Stimulated activated naive CD8-positive, alpha-beta T cell treated with anti-CD3 and anti-CD28 coated beads, Interleukin-15, Interleukin-2, amounts not matched to agents 100 ng/mL and 50 ng/mL, for 24 hours (primary cell): Measurements from ENCODE around the gene LEKR1.
"Not testable (repeated sequence)": the region's sequence is repeated elsewhere in the genome, so short reads cannot be mapped to it uniquely, and the experiment has no call there.

Experiments
- H3K27ac Mint-ChIP-seq: one replicate; pipeline ENCODE4 v1.8.0; 2021; ENCODE audit warnings: mild to moderate bottlenecking, mixed read lengths
- H3K27me3 Mint-ChIP-seq: one replicate; pipeline ENCODE4 v1.8.0; 2021; ENCODE audit warnings: mixed read lengths
- H3K36me3 Mint-ChIP-seq: one replicate; pipeline ENCODE4 v1.8.0; 2021; ENCODE audit warnings: low read depth, mixed read lengths
- H3K4me1 Mint-ChIP-seq: one replicate; pipeline ENCODE4 v1.8.0; 2021; ENCODE audit warnings: low read depth, mixed read lengths
- H3K4me3 Mint-ChIP-seq: one replicate; pipeline ENCODE4 v1.8.0; 2021; ENCODE audit warnings: mild to moderate bottlenecking, mixed read lengths
- H3K9me3 Mint-ChIP-seq: one replicate; pipeline ENCODE4 v1.8.0; 2021; ENCODE audit warnings: mixed read lengths

Gene LEKR1

GRCh38 chr3:156939315-156939714 lies 113.2 kb downstream of the LEKR1 start:
- no peaks in the 10 kb centered on the region for H3K4me1 Mint-ChIP-seq
- no peak overlapping the region for H3K4me3 Mint-ChIP-seq
- peaks cover 4% of the 10 kb centered on the region for H3K27me3 Mint-ChIP-seq

GRCh38 chr3:156941311-156941710 lies 115.2 kb downstream of the LEKR1 start:
- Mint-ChIP-seq H3K36me3 (no peaks in the 10 kb centered on the region), H3K27me3 (peaks cover 4% of the 10 kb centered on the region), H3K4me3 (no peak overlapping the region), H3K9me3 (no peaks in the 10 kb centered on the region), H3K4me1 (no peaks in the 10 kb centered on the region), H3K27ac (no peak overlapping the region)

More at GRCh38 chr3:156939315-156939714, 113.2 kb downstream of the LEKR1 start:
- H3K36me3 Mint-ChIP-seq = no peaks in the 10 kb centered on the region
- H3K27ac Mint-ChIP-seq = no peak overlapping the region
- no peaks in the 10 kb centered on the region for H3K9me3 Mint-ChIP-seq

GRCh38 chr3:156948402-156949210 lies 122.5 kb downstream of the LEKR1 start:
- no peaks in the 10 kb centered on the region for H3K9me3 Mint-ChIP-seq
- no peaks in the 10 kb centered on the region for H3K36me3 Mint-ChIP-seq
- no peak overlapping the region for H3K27ac Mint-ChIP-seq
- no peaks in the 10 kb centered on the region for H3K4me1 Mint-ChIP-seq
- no peak overlapping the region for H3K4me3 Mint-ChIP-seq
- H3K27me3 Mint-ChIP-seq = peaks cover 8% of the 10 kb centered on the region

GRCh38 chr3:156952011-156952410 lies 125.9 kb downstream of the LEKR1 start:
- Mint-ChIP-seq H3K4me3 (no peak overlapping the region), H3K27me3 (peaks cover 20% of the 10 kb centered on the region), H3K36me3 (no peaks in the 10 kb centered on the region), H3K27ac (no peak overlapping the region), H3K9me3 (no peaks in the 10 kb centered on the region), H3K4me1 (no peaks in the 10 kb centered on the region)

GRCh38 chr3:156957715-156958114 lies 131.6 kb downstream of the LEKR1 start:
- no peaks in the 10 kb centered on the region for H3K4me1 Mint-ChIP-seq
- no peak overlapping the region for H3K4me3 Mint-ChIP-seq
- H3K27me3 Mint-ChIP-seq = peaks cover 17% of the 10 kb centered on the region
- no peaks in the 10 kb centered on the region for H3K36me3 Mint-ChIP-seq
- no peak overlapping the region for H3K27ac Mint-ChIP-seq
- no peaks in the 10 kb centered on the region for H3K9me3 Mint-ChIP-seq

DNA sequence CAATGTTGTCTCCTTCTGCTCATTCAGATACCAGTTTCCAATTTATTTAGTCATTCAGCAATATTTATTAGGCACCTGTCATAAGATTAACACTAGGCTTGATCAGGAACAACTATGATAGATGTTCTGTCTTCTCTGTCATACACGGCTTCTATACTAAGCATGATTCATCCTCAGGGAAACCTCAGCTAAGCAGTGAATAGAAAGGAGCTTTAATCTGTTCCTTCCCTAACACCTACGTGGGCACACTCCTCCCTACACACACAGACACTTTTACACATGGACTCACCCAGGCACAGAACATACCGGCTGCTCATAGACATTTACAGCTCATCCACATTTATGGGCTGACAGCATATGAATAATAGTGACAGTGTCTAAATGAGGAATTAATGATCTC lies 136.9 kb downstream of the LEKR1 start:
- no peaks in the 10 kb centered on the region for H3K4me1 Mint-ChIP-seq
- no peaks in the 10 kb centered on the region for H3K9me3 Mint-ChIP-seq
- no peak overlapping the region for H3K27ac Mint-ChIP-seq
- peaks cover 6% of the 10 kb centered on the region for H3K27me3 Mint-ChIP-seq
- H3K4me3 Mint-ChIP-seq = no peak overlapping the region
- H3K36me3 Mint-ChIP-seq = no peaks in the 10 kb centered on the region

DNA sequence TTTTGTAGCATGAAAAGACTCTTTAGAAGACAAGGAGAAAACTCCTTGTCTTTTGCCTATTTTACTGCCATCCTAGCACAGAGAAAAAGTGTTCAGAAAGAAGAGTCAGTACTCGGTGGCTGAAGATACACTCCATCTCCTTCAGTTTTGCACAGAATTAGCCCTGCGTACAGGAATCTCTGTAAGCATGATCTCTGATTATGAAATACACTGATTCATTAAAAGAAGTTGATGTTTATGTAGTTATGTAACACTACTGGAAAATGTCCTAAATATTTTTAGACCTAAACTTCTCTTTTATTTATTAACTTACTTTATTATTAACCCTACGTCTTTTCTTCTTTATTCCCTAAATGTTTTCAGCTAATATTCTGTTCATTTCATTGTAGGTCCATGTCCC lies 138.4 kb downstream of the LEKR1 start:
- Mint-ChIP-seq H3K9me3 (no peaks in the 10 kb centered on the region), H3K27me3 (peaks cover 10% of the 10 kb centered on the region), H3K36me3 (no peaks in the 10 kb centered on the region), H3K27ac (no peak overlapping the region), H3K4me3 (no peak overlapping the region), H3K4me1 (no peaks in the 10 kb centered on the region)

GRCh38 chr3:156966349-156966748 lies 140.2 kb downstream of the LEKR1 start:
- not testable (repeated sequence) for H3K36me3 Mint-ChIP-seq, H3K9me3 Mint-ChIP-seq, H3K4me3 Mint-ChIP-seq, H3K4me1 Mint-ChIP-seq, H3K27ac Mint-ChIP-seq, H3K27me3 Mint-ChIP-seq

DNA sequence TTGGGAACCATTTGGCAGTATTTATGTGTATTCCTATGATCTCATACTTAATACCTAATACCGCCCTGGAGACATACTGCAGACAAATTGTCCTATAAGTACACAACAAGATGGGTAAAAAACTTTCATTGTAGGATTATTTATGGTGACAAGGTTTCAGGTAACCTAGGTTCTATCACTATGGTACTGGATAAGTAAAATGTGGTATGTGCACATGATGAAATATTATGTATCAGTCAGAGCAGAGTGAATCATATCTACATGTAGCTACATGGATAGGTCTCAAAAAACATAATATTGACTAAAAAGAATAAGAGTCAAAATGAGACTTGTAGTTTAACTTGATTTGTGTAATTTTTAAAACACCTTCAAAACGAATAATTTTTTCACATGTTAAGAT lies 147.8 kb downstream of the LEKR1 start:
- H3K27ac Mint-ChIP-seq = no peak overlapping the region
- peaks cover 4% of the 10 kb centered on the region for H3K27me3 Mint-ChIP-seq
- peaks cover 13% of the 10 kb centered on the region for H3K4me1 Mint-ChIP-seq
- H3K4me3 Mint-ChIP-seq = no peak overlapping the region
- H3K9me3 Mint-ChIP-seq = no peaks in the 10 kb centered on the region
- H3K36me3 Mint-ChIP-seq = no peaks in the 10 kb centered on the region

GRCh38 chr3:156974931-156975330 lies 148.8 kb downstream of the LEKR1 start:
- peaks cover 15% of the 10 kb centered on the region for H3K4me1 Mint-ChIP-seq
- no peaks in the 10 kb centered on the region for H3K27me3 Mint-ChIP-seq

GRCh38 chr3:156975721-156976120 lies 149.6 kb downstream of the LEKR1 start:
- peaks cover 15% of the 10 kb centered on the region for H3K4me1 Mint-ChIP-seq
- no peak overlapping the region for H3K4me3 Mint-ChIP-seq
- no peaks in the 10 kb centered on the region for H3K36me3 Mint-ChIP-seq
- no peaks in the 10 kb centered on the region for H3K9me3 Mint-ChIP-seq
- H3K27me3 Mint-ChIP-seq = no peaks in the 10 kb centered on the region
- no peak overlapping the region for H3K27ac Mint-ChIP-seq

More at GRCh38 chr3:156974931-156975330, 148.8 kb downstream of the LEKR1 start:
- Mint-ChIP-seq H3K9me3 (no peaks in the 10 kb centered on the region), H3K4me3 (no peak overlapping the region), H3K27ac (no peak overlapping the region), H3K36me3 (no peaks in the 10 kb centered on the region)

- no peaks in the 10 kb centered on the region for H3K9me3 Mint-ChIP-seq
- no peaks in the 10 kb centered on the region for H3K36me3 Mint-ChIP-seq
- H3K27me3 Mint-ChIP-seq = no peaks in the 10 kb centered on the region
- H3K4me3 Mint-ChIP-seq = no peak overlapping the region
- no peak overlapping the region for H3K27ac Mint-ChIP-seq
- peaks cover 15% of the 10 kb centered on the region for H3K4me1 Mint-ChIP-seq
Measured at GRCh38 chr3:156976933-156977332, 150.8 kb downstream of the LEKR1 start.

DNA sequence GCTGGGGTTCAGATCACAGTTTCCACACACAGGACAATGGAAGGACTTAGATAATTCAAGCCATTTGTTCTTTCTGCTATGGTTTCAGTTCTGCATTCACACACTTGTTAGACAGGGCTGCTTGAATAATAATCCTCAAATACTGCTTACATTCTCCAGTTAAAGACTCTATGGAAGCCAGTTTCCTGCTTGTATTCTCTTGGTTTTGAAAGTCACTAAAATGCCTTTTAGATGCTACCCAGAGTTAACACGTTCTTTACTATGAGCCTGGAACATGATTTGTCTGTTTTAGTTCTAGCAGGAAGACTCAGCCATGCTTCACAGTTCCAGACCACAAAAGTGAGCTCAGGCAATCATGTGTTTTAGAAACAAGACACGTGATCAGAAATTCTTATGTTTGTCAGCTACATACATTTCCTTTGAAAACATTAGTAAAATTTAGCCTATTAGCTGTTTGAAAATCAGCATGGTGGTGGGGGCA lies 152.4 kb downstream of the LEKR1 start:
- peaks cover 15% of the 10 kb centered on the region for H3K4me1 Mint-ChIP-seq
- H3K27me3 Mint-ChIP-seq = no peaks in the 10 kb centered on the region
- H3K36me3 Mint-ChIP-seq = no peaks in the 10 kb centered on the region
- no peak overlapping the region for H3K27ac Mint-ChIP-seq
- H3K4me3 Mint-ChIP-seq = no peak overlapping the region
- no peaks in the 10 kb centered on the region for H3K9me3 Mint-ChIP-seq

DNA sequence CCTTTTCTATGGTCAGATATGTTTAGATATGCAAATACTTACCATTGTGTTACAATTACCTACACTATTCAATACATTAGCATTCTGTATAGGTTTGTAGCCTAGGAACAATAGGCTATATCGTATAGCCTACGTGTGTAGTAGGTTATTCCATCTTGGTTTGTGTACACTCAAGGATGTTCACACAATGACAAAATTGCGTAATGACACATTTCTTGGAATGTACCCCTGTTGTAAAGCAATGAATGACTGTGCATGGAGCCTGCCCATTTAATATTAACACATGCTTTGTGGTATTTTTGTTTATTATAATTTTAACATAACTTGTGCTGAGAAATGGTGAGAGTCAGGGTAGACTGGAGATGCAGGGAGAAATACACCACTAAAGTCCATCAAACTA lies 154.9 kb downstream of the LEKR1 start:
- peaks cover 15% of the 10 kb centered on the region for H3K4me1 Mint-ChIP-seq
- H3K27ac Mint-ChIP-seq = no peak overlapping the region
- H3K4me3 Mint-ChIP-seq = no peak overlapping the region
- no peaks in the 10 kb centered on the region for H3K36me3 Mint-ChIP-seq
- H3K27me3 Mint-ChIP-seq = no peaks in the 10 kb centered on the region
- no peaks in the 10 kb centered on the region for H3K9me3 Mint-ChIP-seq

DNA sequence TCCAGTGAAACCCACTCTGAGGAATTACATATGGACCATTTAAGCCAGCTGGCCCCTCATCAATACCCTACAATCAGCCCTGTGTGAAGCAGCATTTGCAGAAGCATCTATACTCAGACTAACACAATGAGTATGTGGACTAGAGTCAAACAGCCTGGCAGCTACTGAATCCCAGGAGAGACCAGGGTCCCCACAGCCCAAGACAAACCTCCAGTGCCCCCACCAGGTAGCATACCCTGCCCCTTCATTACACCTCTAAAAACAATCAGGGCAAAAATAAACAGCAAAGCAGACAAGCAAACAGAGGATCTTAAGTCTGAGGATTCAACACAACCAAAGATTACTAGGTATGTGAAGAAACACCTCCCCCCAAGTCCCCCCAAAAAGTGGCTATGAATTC lies 157.4 kb downstream of the LEKR1 start:
- Mint-ChIP-seq H3K4me3 (no peak overlapping the region), H3K36me3 (no peaks in the 10 kb centered on the region), H3K27ac (no peak overlapping the region), H3K9me3 (no peaks in the 10 kb centered on the region), H3K27me3 (no peaks in the 10 kb centered on the region), H3K4me1 (peaks cover 6% of the 10 kb centered on the region)

GRCh38 chr3:156985711-156986110 lies 159.6 kb downstream of the LEKR1 start:
- Mint-ChIP-seq H3K4me1 (no peaks in the 10 kb centered on the region), H3K36me3 (no peaks in the 10 kb centered on the region), H3K9me3 (no peaks in the 10 kb centered on the region), H3K27ac (no peak overlapping the region), H3K27me3 (no peaks in the 10 kb centered on the region), H3K4me3 (no peak overlapping the region)
